Stimulated activated naive CD8-positive, alpha-beta T cell treated with anti-CD3 and anti-CD28 coated beads, Interleukin-15, amount 100 ng/mL, for 72 hours (primary cell): Measurements from ENCODE around the gene TGM4.

Experiments
- ATAC-seq: fragments of 150-1000 bp; cut with Tn5 transposase; 2 replicates; pipeline ENCODE4 v1.10.0; 2021; ENCODE audit warnings: mild to moderate bottlenecking, moderate library complexity
- DNase-seq, 2 donors: peaks; one replicate each; pipeline ENCODE4 v3.0.0; 2021 to 2022
- H3K27ac Mint-ChIP-seq, 2 donors: one replicate each; pipeline ENCODE4 v1.8.0; 2022; ENCODE audit warnings: mild to moderate bottlenecking in 2 of 2, mixed read lengths in 2 of 2, moderate library complexity in 2 of 2
- H3K27me3 Mint-ChIP-seq: one replicate; pipeline ENCODE4 v1.8.0; 2022; ENCODE audit warnings: mixed read lengths
- H3K4me1 Mint-ChIP-seq: one replicate; pipeline ENCODE4 v1.8.0; 2022; ENCODE audit warnings: mild to moderate bottlenecking, mixed read lengths
- H3K4me3 Mint-ChIP-seq, 2 donors: one replicate each; pipeline ENCODE4 v1.8.0; 2022; ENCODE audit warnings: mild to moderate bottlenecking in 2 of 2, mixed read lengths in 2 of 2, moderate library complexity in 1 of 2
- H3K9me3 Mint-ChIP-seq, 2 donors: one replicate each; pipeline ENCODE4 v1.8.0; 2022; ENCODE audit warnings: mixed read lengths in 2 of 2

TGM4 gene

DNA sequence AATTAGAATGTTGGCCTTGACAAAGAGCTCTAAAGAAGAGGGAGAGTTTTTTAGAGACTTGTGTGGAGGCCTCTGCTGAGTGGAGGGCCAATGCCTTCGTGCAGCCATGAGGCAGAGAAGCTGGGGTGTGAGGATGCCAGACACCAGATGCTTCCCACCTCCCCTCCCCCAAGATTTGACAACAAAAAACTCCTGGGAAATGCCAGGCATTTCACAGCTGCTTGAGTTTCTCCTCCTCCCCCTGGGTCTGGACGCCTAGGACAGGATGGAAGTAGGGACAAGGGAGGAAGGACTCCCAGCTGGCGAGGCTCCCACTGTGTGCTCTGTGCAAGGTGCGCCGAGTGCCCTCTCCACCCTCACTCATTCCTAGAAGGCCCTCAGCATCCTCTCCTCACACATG lies 20.1 kb downstream of the TGM4 start:
- DNase-seq (no peak), ATAC-seq (no peak)
- Mint-ChIP-seq H3K4me3 (no peak overlapping the region), H3K4me1 (no peaks in the 10 kb centered on the region), H3K9me3 (no peaks in the 10 kb centered on the region), H3K27ac (no peak overlapping the region), H3K27me3 (peaks cover 5% of the 10 kb centered on the region)

- H3K27me3 Mint-ChIP-seq: peaks cover 23% of the 10 kb centered on the region
- no peaks in the 10 kb centered on the region for H3K9me3 Mint-ChIP-seq
- ATAC-seq (no peak), DNase-seq (no peak)
- H3K27ac Mint-ChIP-seq: no peak overlapping the region
- H3K4me3 Mint-ChIP-seq: no peak overlapping the region
- H3K4me1 Mint-ChIP-seq: no peaks in the 10 kb centered on the region
These were observed 22.0 kb downstream of the TGM4 start for GRCh38 chr3:44896440-44896839.

- Mint-ChIP-seq H3K9me3 (no peaks in the 10 kb centered on the region), H3K27ac (no peak overlapping the region), H3K27me3 (peaks cover 29% of the 10 kb centered on the region), H3K4me1 (no peaks in the 10 kb centered on the region), H3K4me3 (no peak overlapping the region)
- DNase-seq (no peak), ATAC-seq (peak; percentile 60)
These were observed 25.4 kb downstream of the TGM4 start for GRCh38 chr3:44899683-44900367.

- H3K27ac Mint-ChIP-seq: no peak overlapping the region
These were observed 28.2 kb downstream of the TGM4 start for GRCh38 chr3:44902628-44903027.

GRCh38 chr3:44903314-44903713 lies 28.9 kb downstream of the TGM4 start:
- ATAC-seq (no peak), DNase-seq (no peak)
- no peaks in the 10 kb centered on the region for H3K4me1 Mint-ChIP-seq
- peaks cover 56% of the 10 kb centered on the region for H3K27me3 Mint-ChIP-seq
- no peak overlapping the region for H3K27ac Mint-ChIP-seq
- peaks cover 0 to 6% of the 10 kb centered on the region in 2 donors for H3K9me3 Mint-ChIP-seq
- H3K4me3 Mint-ChIP-seq: no peak overlapping the region

More at GRCh38 chr3:44902628-44903027, 28.2 kb downstream of the TGM4 start:
- Mint-ChIP-seq H3K4me3 (no peak overlapping the region), H3K9me3 (peaks cover 0 to 3% of the 10 kb centered on the region in 2 donors), H3K27me3 (peaks cover 49% of the 10 kb centered on the region), H3K4me1 (no peaks in the 10 kb centered on the region)
- ATAC-seq (no peak), DNase-seq (no peak)

GRCh38 chr3:44903751-44904150 lies 29.3 kb downstream of the TGM4 start:
- Mint-ChIP-seq H3K9me3 (peaks cover 0 to 6% of the 10 kb centered on the region in 2 donors), H3K27me3 (peaks cover 58% of the 10 kb centered on the region), H3K27ac (no peak overlapping the region), H3K4me1 (no peaks in the 10 kb centered on the region), H3K4me3 (no peak overlapping the region)
- DNase-seq (no peak), ATAC-seq (no peak)

DNA sequence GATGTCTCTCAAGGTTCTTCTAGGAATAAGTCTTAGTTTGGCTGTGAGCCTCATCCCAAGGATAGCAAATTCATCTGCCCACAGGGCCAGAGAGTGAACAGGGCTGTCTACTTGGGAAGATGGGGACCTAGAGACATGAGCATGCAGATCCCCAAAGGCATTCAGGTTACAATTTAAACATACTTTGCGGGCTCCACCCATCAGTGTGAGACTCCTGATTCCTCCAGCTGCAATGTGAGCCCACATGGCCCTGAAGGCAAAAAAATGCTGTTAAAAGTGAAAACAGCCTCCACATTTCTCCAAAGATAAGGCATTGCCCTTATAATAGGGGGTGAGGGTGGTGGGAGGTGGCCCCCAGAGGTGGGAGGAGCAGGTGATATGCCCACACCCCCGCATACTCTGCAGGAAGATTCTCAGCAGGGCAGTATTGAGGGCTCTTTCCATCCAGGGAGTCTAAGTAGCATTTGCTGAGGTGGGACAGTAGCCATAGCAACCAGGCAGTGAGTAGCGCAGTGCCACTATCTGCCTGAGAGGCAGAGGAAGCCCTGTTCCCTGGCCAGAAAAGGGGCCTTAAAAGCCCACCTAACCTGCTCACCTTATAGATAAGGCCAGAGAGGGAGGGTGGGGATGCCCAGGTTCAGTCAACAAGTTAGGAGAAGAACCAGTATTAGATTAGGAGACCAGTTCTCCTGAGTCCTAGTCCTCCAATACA lies 31.2 kb downstream of the TGM4 start:
- peaks cover 58% of the 10 kb centered on the region for H3K27me3 Mint-ChIP-seq
- no peaks in the 10 kb centered on the region for H3K4me1 Mint-ChIP-seq

GRCh38 chr3:44906997-44907396 lies 32.6 kb downstream of the TGM4 start:
- H3K27ac Mint-ChIP-seq: peak overlapping the region in 1 of 2 donors; percentile 69
- no peaks in the 10 kb centered on the region for H3K4me1 Mint-ChIP-seq
- DNase-seq (no peak), ATAC-seq (peak; percentile 49)
- H3K9me3 Mint-ChIP-seq: peaks cover 0 to 17% of the 10 kb centered on the region in 2 donors
- no peak overlapping the region for H3K4me3 Mint-ChIP-seq
- H3K27me3 Mint-ChIP-seq: peaks cover 52% of the 10 kb centered on the region

More for the DNA sequence above, 31.2 kb downstream of the TGM4 start:
- DNase-seq: no peak
- H3K27ac Mint-ChIP-seq: no peak overlapping the region
- ATAC-seq: no peak
- H3K4me3 Mint-ChIP-seq: no peak overlapping the region
- peaks cover 0 to 8% of the 10 kb centered on the region in 2 donors for H3K9me3 Mint-ChIP-seq

- no peak for ATAC-seq
- no peak overlapping the region for H3K4me3 Mint-ChIP-seq
- no peaks in the 10 kb centered on the region for H3K4me1 Mint-ChIP-seq
- peaks cover 52% of the 10 kb centered on the region for H3K27me3 Mint-ChIP-seq
- no peak overlapping the region for H3K27ac Mint-ChIP-seq
- peaks cover 0 to 17% of the 10 kb centered on the region in 2 donors for H3K9me3 Mint-ChIP-seq
- no peak for DNase-seq
These were observed 33.2 kb downstream of the TGM4 start for GRCh38 chr3:44907612-44908011.

- H3K4me3 Mint-ChIP-seq: no peak overlapping the region
- H3K4me1 Mint-ChIP-seq: no peaks in the 10 kb centered on the region
- ATAC-seq (no peak), DNase-seq (no peak)
- peaks cover 0 to 17% of the 10 kb centered on the region in 2 donors for H3K9me3 Mint-ChIP-seq
- peaks cover 52% of the 10 kb centered on the region for H3K27me3 Mint-ChIP-seq
- H3K27ac Mint-ChIP-seq: no peak overlapping the region
These were observed 34.7 kb downstream of the TGM4 start for GRCh38 chr3:44909063-44909462.

DNA sequence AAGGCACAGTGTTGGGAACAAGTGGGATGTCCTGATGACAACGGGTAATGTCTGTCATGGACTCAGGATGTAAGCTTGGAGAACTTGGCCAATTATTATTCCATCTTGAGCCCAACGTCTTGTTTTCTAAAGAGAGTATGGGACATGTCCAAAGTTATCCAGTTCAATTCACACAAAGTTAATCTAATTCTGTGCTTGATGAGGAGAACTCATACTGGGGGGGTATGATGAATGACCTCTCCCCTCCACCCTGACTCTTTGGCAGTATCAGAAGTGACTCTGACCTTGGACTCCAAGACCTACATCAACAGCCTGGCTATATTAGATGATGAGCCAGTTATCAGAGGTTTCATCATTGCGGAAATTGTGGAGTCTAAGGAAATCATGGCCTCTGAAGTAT lies 36.3 kb downstream of the TGM4 start:
- Mint-ChIP-seq H3K27me3 (peaks cover 46% of the 10 kb centered on the region), H3K9me3 (peaks cover 0 to 17% of the 10 kb centered on the region in 2 donors), H3K4me3 (no peak overlapping the region), H3K27ac (no peak overlapping the region), H3K4me1 (no peaks in the 10 kb centered on the region)
- ATAC-seq (no peak), DNase-seq (no peak)

DNA sequence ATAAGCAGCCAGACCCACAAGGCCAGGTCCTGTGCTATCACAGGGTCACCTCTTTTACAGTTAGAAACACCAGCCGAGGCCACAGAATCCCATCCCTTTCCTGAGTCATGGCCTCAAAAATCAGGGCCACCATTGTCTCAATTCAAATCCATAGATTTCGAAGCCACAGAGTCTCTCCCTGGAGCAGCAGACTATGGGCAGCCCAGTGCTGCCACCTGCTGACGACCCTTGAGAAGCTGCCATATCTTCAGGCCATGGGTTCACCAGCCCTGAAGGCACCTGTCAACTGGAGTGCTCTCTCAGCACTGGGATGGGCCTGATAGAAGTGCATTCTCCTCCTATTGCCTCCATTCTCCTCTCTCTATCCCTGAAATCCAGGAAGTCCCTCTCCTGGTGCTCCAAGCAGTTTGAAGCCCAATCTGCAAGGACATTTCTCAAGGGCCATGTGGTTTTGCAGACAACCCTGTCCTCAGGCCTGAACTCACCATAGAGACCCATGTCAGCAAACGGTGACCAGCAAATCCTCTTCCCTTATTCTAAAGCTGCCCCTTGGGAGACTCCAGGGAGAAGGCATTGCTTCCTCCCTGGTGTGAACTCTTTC lies 39.6 kb downstream of the TGM4 start:
- peak overlapping the region in 1 of 2 donors; percentile 46 for H3K27ac Mint-ChIP-seq
- DNase-seq: peak; percentile 54 to 56
- H3K4me3 Mint-ChIP-seq: no peak overlapping the region
- H3K4me1 Mint-ChIP-seq: no peaks in the 10 kb centered on the region
- peaks cover 0 to 11% of the 10 kb centered on the region in 2 donors for H3K9me3 Mint-ChIP-seq
- H3K27me3 Mint-ChIP-seq: peaks cover 22% of the 10 kb centered on the region
- ATAC-seq: peak; percentile 72

GRCh38 chr3:44914936-44915335 lies 40.5 kb downstream of the TGM4 start:
- Mint-ChIP-seq H3K9me3 (peaks cover 0 to 11% of the 10 kb centered on the region in 2 donors), H3K27ac (no peak overlapping the region), H3K27me3 (peaks cover 13% of the 10 kb centered on the region), H3K4me1 (no peaks in the 10 kb centered on the region), H3K4me3 (no peak overlapping the region)
- DNase-seq (no peak), ATAC-seq (no peak)

- Mint-ChIP-seq H3K4me3 (no peak overlapping the region), H3K27ac (no peak overlapping the region), H3K27me3 (peaks cover 5% of the 10 kb centered on the region), H3K9me3 (peaks cover 0 to 6% of the 10 kb centered on the region in 2 donors), H3K4me1 (no peaks in the 10 kb centered on the region)
- no peak for ATAC-seq
- no peak for DNase-seq
These were observed 41.5 kb downstream of the TGM4 start for GRCh38 chr3:44915702-44916438.

GRCh38 chr3:44918087-44918486 lies 43.7 kb downstream of the TGM4 start:
- DNase-seq: no peak
- Mint-ChIP-seq H3K27ac (no peak overlapping the region), H3K4me1 (no peaks in the 10 kb centered on the region), H3K9me3 (no peaks in the 10 kb centered on the region), H3K27me3 (no peaks in the 10 kb centered on the region), H3K4me3 (no peak overlapping the region)
- no peak for ATAC-seq
